ENCODE data around the gene REP15.
A peak's percentile ranks its signal among the peaks of the same experiment; 100 is the strongest.

The REP15 gene

GRCh38 chr12:27711317-27711682 lies 15.1 kb downstream of the REP15 start:
- H3K79me2 ChIP-seq (ENCODE audit: low read length) = peaks cover 50% of the 10 kb centered on the region
- peak; percentile 19 for DNase-seq

GRCh38 chr12:27711967-27712366 lies 15.7 kb downstream of the REP15 start:
- Histone ChIP-seq H3F3A (ENCODE audit: insufficient read depth, low read length) (no peaks in the 10 kb centered on the region), H3K79me2 (ENCODE audit: low read length) (peaks cover 50% of the 10 kb centered on the region), H3K9ac (ENCODE audit: low read length) (no peak overlapping the region), H3K27ac (ENCODE audit: low read length) (no peak overlapping the region), H3K4me2 (ENCODE audit: low read depth, low read length) (peak overlapping the region; percentile 86), H3K9me3 (replicated peaks; ENCODE audit: insufficient read depth, low read length) (no peaks in the 10 kb centered on the region), H3K27me3 (replicated peaks; ENCODE audit: insufficient read depth, low read length) (no peaks in the 10 kb centered on the region), H3K4me3 (ENCODE audit: low read length) (peak overlapping the region; percentile 87), H3K36me3 (replicated peaks; ENCODE audit: insufficient read depth, low read length) (no peaks in the 10 kb centered on the region; the same call in 1 of the 2 replicates), H2AFZ (ENCODE audit: low read length) (no peak overlapping the region), H3K9me2 (replicated peaks; ENCODE audit: insufficient read depth, low read length) (no peaks in the 10 kb centered on the region), H3K4me1 (ENCODE audit: low read length) (peaks cover 4% of the 10 kb centered on the region), H4K20me1 (ENCODE audit: insufficient read depth, low read length) (peaks cover 3% of the 10 kb centered on the region; the same call in 1 of the 2 replicates)
- TF ChIP-seq EZH2phosphoT487 (IDR thresholded peaks at IDR 0.05; ENCODE audit: low read length) (no peak), EZH2 (optimal IDR thresholded peaks at IDR 0.05; ENCODE audit: low read depth, low read length) (no peak), CTCF (IDR thresholded peaks at IDR 0.05; ENCODE audit: low read length) (no peak)
- DNase-seq = no peak

More at GRCh38 chr12:27711317-27711682, 15.1 kb downstream of the REP15 start:
- H3K4me3 ChIP-seq (ENCODE audit: low read length) = peak overlapping the region; percentile 87
- H3F3A ChIP-seq (ENCODE audit: insufficient read depth, low read length) = no peaks in the 10 kb centered on the region
- H3K27me3 ChIP-seq (replicated peaks; ENCODE audit: insufficient read depth, low read length) = no peaks in the 10 kb centered on the region
- no peaks in the 10 kb centered on the region for H3K9me2 ChIP-seq (replicated peaks; ENCODE audit: insufficient read depth, low read length)
- H4K20me1 ChIP-seq (ENCODE audit: insufficient read depth, low read length) = peaks cover 3% of the 10 kb centered on the region; the same call in 1 of the 2 replicates
- peak overlapping the region; percentile 84 for H3K9ac ChIP-seq (ENCODE audit: low read length)
- peak overlapping the region; percentile 42; the same call in 1 of the 2 replicates for H3K27ac ChIP-seq (ENCODE audit: low read length)
- H3K4me1 ChIP-seq (ENCODE audit: low read length) = peaks cover 4% of the 10 kb centered on the region
- H3K9me3 ChIP-seq (replicated peaks; ENCODE audit: insufficient read depth, low read length) = no peaks in the 10 kb centered on the region
- no peaks in the 10 kb centered on the region; the same call in 1 of the 2 replicates for H3K36me3 ChIP-seq (replicated peaks; ENCODE audit: insufficient read depth, low read length)
- H3K4me2 ChIP-seq (ENCODE audit: low read depth, low read length) = peak overlapping the region; percentile 86
- TF ChIP-seq CTCF (IDR thresholded peaks at IDR 0.05; ENCODE audit: low read length) = no peak
- no peak for TF ChIP-seq EZH2 (optimal IDR thresholded peaks at IDR 0.05; ENCODE audit: low read depth, low read length)
- TF ChIP-seq EZH2phosphoT487 (IDR thresholded peaks at IDR 0.05; ENCODE audit: low read length) = no peak
- H2AFZ ChIP-seq (ENCODE audit: low read length) = peak overlapping the region; percentile 81

GRCh38 chr12:27723212-27723611 lies 27.0 kb downstream of the REP15 start:
- no peak overlapping the region for H3K9ac ChIP-seq (ENCODE audit: low read length)
- no peak overlapping the region for H2AFZ ChIP-seq (ENCODE audit: low read length)
- no peak for DNase-seq
- H3K9me3 ChIP-seq (replicated peaks; ENCODE audit: insufficient read depth, low read length) = no peaks in the 10 kb centered on the region
- H4K20me1 ChIP-seq (ENCODE audit: insufficient read depth, low read length) = peaks cover 5% of the 10 kb centered on the region; the same call in 1 of the 2 replicates
- no peaks in the 10 kb centered on the region for H3K4me1 ChIP-seq (ENCODE audit: low read length)
- no peaks in the 10 kb centered on the region for H3K9me2 ChIP-seq (replicated peaks; ENCODE audit: insufficient read depth, low read length)
- TF ChIP-seq EZH2phosphoT487 (IDR thresholded peaks at IDR 0.05; ENCODE audit: low read length) (no peak), EZH2 (optimal IDR thresholded peaks at IDR 0.05; ENCODE audit: low read depth, low read length) (no peak), CTCF (IDR thresholded peaks at IDR 0.05; ENCODE audit: low read length) (no peak)
- no peak overlapping the region for H3K4me3 ChIP-seq (ENCODE audit: low read length)
- no peaks in the 10 kb centered on the region for H3K27me3 ChIP-seq (replicated peaks; ENCODE audit: insufficient read depth, low read length)
- H3K79me2 ChIP-seq (ENCODE audit: low read length) = peaks cover 15% of the 10 kb centered on the region; the same call in 1 of the 2 replicates
- no peak overlapping the region for H3K27ac ChIP-seq (ENCODE audit: low read length)
- no peaks in the 10 kb centered on the region for H3F3A ChIP-seq (ENCODE audit: insufficient read depth, low read length)
- H3K4me2 ChIP-seq (ENCODE audit: low read depth, low read length) = no peak overlapping the region
- peaks cover 6% of the 10 kb centered on the region; the same call in 1 of the 2 replicates for H3K36me3 ChIP-seq (replicated peaks; ENCODE audit: insufficient read depth, low read length)

All from MM.1S (cell line).